Colonic mucosa (tissue), 4 donors: ENCODE measurements around the gene RALA. TPM values are rescaled to one million over a fixed set of nuclear protein-coding genes. Genes with fewer than 3 reads are reported as not detected.

Source experiments
- DNase-seq: peaks from one replicate; pipeline ENCODE4 v3.0.0-alpha.2; 2020
- H3K27ac ChIP-seq: fragments of 200-600 bp; one replicate; pipeline ENCODE4 v1.8.0; 2021
- H3K27me3 ChIP-seq: fragments of 200-600 bp; one replicate; pipeline ENCODE4 v1.8.0; 2021
- H3K36me3 ChIP-seq: fragments of 200-600 bp; one replicate; pipeline ENCODE4 v1.8.0; 2021
- H3K4me1 ChIP-seq: fragments of 200-600 bp; one replicate; pipeline ENCODE4 v1.8.0; 2021; ENCODE audit warnings: mild to moderate bottlenecking
- H3K4me3 ChIP-seq: fragments of 200-600 bp; one replicate; pipeline ENCODE4 v1.8.0; 2021
- H3K9ac ChIP-seq, 2 donors: one replicate each; pipeline ENCODE4 v1.7.0; 2013; ENCODE audit warnings: control low read depth in 2 of 2, low read depth in 2 of 2, low read length in 2 of 2
- H3K9me3 ChIP-seq: fragments of 200-600 bp; one replicate; pipeline ENCODE4 v1.8.0; 2021
- intact Hi-C: fragments of 100-400 bp; cut with DNase I; formaldehyde crosslinking; loops from one replicate; pipeline ENCODE4 v1.14.1; 2022
- total RNA-seq, 2 donors: library from RNA; stranded (reverse); fragmentation: NEBNext Ultra II Directional in 1 of 2; extraction: Animal tissue kit (Norgen Biotek cat#: 25700) in 1 of 2; gene quantifications; one replicate each; pipeline ENCODE4 v1.2.1, GENCODE V29; 2021
- TF ChIP-seq, protein P1 (sequence below): fragments of 200-600 bp; IDR thresholded peaks from one replicate; pipeline ENCODE4 v1.8.0; 2022; ENCODE audit warnings: antibody characterized with exemption, mild to moderate bottlenecking
- donor health status: healthy.
- donor health status: DM: no; HTN: no; CAD: no.
- donor health status: DM: no; HTN: no; CAD: no.

Gene RALA
- total RNA-seq, 2 donors from 2014 or later, result 47.8 to 55.6 TPM

DNA sequence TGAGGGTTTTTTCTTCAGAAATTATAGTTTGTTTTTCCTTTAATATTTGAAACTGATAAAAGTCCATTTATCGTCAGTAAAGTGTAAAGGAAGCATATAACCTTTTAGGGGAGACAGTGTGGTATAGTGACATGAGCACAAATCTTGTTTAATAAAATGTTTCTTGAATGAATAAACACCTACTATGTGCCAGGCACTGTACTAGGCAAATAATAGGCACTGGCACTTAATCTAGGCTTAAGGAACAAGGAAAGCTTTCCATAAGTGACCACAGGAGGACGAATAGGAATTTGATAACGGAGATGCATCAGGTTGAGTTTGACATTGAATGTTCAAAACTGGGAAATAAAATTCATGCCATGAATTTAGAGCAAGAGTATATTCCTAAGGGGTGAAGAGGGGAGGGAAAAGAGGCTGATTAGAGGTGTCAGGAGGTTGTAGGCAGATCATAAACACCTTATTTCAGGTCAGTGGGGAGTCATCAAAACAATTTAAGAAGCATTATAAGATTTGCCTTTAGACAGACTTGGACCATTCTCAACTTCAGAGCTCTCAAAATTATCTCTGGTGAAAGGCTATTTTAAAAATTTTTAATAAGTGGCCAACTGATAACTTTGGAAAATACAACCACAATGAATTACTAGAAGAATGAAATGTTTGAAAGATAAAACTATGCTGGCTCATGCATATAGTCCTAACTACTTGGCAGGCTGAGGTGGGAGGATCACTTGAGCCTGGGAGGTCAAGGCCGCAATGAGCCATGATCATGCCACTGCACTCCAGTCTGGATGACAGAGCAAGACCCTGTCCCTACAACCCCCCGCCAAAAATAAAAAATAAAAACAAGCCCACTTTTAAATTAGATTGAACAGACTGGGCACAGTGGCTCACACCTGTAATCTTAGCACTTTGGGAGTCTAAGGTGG is 22.4 kb downstream of the RALA start:
- no peaks in the 10 kb centered on the region for H3K36me3 ChIP-seq
- no peaks in the 10 kb centered on the region for H3K9me3 ChIP-seq
- H3K9ac ChIP-seq, result no peak overlapping the region
- intact Hi-C loops, result no loop called here
- no peak overlapping the region for H3K4me3 ChIP-seq
- H3K4me1 ChIP-seq, result peaks cover 10% of the 10 kb centered on the region
- no peak for DNase-seq
- TF ChIP-seq, protein P1, sequence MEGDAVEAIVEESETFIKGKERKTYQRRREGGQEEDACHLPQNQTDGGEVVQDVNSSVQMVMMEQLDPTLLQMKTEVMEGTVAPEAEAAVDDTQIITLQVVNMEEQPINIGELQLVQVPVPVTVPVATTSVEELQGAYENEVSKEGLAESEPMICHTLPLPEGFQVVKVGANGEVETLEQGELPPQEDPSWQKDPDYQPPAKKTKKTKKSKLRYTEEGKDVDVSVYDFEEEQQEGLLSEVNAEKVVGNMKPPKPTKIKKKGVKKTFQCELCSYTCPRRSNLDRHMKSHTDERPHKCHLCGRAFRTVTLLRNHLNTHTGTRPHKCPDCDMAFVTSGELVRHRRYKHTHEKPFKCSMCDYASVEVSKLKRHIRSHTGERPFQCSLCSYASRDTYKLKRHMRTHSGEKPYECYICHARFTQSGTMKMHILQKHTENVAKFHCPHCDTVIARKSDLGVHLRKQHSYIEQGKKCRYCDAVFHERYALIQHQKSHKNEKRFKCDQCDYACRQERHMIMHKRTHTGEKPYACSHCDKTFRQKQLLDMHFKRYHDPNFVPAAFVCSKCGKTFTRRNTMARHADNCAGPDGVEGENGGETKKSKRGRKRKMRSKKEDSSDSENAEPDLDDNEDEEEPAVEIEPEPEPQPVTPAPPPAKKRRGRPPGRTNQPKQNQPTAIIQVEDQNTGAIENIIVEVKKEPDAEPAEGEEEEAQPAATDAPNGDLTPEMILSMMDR, result no peak
- H3K27me3 ChIP-seq, result no peaks in the 10 kb centered on the region
- H3K27ac ChIP-seq, result no peak overlapping the region

DNA sequence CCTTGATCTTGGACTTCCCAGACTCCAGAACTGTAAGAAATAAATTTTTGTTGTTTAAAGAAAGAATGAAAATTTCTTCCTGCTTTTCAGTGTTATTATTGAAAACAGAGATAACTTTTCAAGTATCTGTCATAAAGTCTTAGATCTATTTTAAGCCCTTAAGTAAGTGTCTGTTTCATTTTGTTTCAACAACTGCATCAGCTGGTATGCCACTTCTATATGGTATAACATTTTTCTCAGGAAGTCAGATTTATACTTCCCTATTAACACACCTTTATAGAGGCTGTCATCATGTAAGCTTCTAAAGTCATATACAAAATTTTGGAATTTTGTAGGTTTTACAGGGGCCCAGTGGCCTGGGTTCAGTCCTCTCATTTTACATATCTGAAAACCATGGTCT is 24.4 kb downstream of the RALA start:
- Histone ChIP-seq H3K27ac (no peak overlapping the region), H3K36me3 (no peaks in the 10 kb centered on the region), H3K27me3 (no peaks in the 10 kb centered on the region), H3K9ac (no peak overlapping the region), H3K9me3 (no peaks in the 10 kb centered on the region), H3K4me3 (no peak overlapping the region), H3K4me1 (no peaks in the 10 kb centered on the region)
- intact Hi-C loops, result no loop called here
- DNase-seq, result no peak
- TF ChIP-seq, protein P1, result no peak

DNA sequence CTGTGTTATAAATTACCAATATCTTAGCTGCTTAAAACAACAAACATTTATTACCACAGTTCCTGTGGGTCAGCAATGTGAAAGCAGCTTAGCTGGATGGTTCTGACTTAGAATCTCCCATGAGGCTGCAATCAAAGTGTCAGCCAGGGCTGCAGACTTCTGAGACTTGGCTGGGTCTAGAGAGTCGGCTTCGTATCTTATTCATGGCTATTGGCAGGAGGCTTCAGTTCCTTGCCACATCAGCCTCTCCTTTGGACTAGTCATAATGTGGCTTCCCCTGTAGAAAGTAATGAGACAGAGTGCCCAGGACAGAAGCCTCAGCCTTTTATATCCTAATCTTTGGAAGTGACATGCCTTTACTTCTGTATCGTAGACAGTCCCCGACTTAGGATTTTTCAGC is 27.3 kb downstream of the RALA start:
- Histone ChIP-seq H3K4me1 (no peaks in the 10 kb centered on the region), H3K9me3 (no peaks in the 10 kb centered on the region), H3K4me3 (no peak overlapping the region), H3K27me3 (no peaks in the 10 kb centered on the region), H3K9ac (no peak overlapping the region), H3K36me3 (no peaks in the 10 kb centered on the region), H3K27ac (no peak overlapping the region)
- intact Hi-C loops, result no loop called here
- no peak for DNase-seq
- TF ChIP-seq, protein P1, result no peak

DNA sequence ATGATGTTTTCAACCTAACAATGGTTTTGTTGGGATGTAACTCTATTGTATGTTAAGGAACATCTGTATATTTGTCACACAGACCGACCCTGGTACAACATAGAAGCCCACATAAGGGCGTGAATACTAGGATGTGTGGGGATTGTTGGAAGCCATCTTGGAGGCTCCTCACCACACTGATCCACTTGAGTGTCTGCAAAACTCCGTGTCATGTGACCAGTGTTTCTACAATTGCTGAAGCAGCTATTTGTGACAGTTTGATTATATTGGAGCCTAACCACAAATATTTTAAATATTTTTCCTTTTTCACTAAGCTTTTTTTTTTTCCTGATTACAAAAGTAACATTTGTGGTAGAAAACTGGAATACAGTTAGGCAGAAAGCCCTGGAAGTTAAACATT is 27.9 kb downstream of the RALA start:
- H3K36me3 ChIP-seq, result no peaks in the 10 kb centered on the region
- no peaks in the 10 kb centered on the region for H3K4me1 ChIP-seq
- intact Hi-C loops, result no loop called here
- no peak overlapping the region for H3K9ac ChIP-seq
- no peaks in the 10 kb centered on the region for H3K27me3 ChIP-seq
- H3K27ac ChIP-seq, result no peak overlapping the region
- no peak overlapping the region for H3K4me3 ChIP-seq
- no peak for DNase-seq
- H3K9me3 ChIP-seq, result no peaks in the 10 kb centered on the region
- TF ChIP-seq, protein P1, result no peak

DNA sequence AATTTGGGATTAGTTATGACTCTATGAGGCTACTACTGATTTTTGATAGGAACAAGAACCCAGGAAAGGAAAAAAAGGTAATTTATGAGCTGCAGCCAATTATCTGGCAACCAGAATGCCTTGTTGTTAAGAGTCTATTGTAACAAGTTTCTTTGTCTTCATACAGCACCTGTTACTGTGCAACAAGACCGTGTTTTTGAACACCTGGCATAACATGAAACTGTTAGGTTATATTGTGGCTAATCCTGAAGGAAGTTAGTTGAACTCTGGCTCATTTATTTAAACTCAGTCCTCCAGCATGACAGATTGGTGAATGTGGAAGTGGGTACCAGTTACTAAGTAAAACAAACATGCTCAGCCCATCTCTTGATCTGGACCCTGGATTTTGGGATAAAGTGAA is 33.0 kb downstream of the RALA start:
- H3K36me3 ChIP-seq, result no peaks in the 10 kb centered on the region
- H3K9ac ChIP-seq, result no peak overlapping the region
- no peaks in the 10 kb centered on the region for H3K9me3 ChIP-seq
- H3K4me1 ChIP-seq, result no peaks in the 10 kb centered on the region
- intact Hi-C loops, result no loop called here
- no peak overlapping the region for H3K27ac ChIP-seq
- DNase-seq, result no peak
- no peak overlapping the region for H3K4me3 ChIP-seq
- H3K27me3 ChIP-seq, result no peaks in the 10 kb centered on the region
- TF ChIP-seq, protein P1, result no peak
